K562 (cell line): Measurements from ENCODE around the gene PLD6. TPM values are rescaled to one million over a fixed set of nuclear protein-coding genes. Genes with fewer than 3 reads are reported as not detected.

Experiments used
- ARID4B ChIP-seq: sonication (generic); formaldehyde crosslinking; IDR thresholded peaks from 2 replicates; pipeline ENCODE4 v1.8.0; 2022; ENCODE audit warnings: mild to moderate bottlenecking, missing genetic modification reagents
- FOXJ2 ChIP-seq: fragments of 200-800 bp; sonication (Bioruptor generic); IDR thresholded peaks from 2 replicates; pipeline ENCODE4 v1.6.1; 2016; ENCODE audit warnings: missing genetic modification characterization, missing compliant biosample characterization
- ILK ChIP-seq: fragments of 450-650 bp; IDR thresholded peaks from 2 replicates; pipeline ENCODE4 v1.6.1; 2016; ENCODE audit warnings: missing genetic modification characterization, low read depth, mild to moderate bottlenecking, missing compliant biosample characterization, moderate library complexity, borderline replicate concordance
- RREB1 ChIP-seq: fragments of 250-450 bp; sonication (Bioruptor Pico); IDR thresholded peaks from 2 replicates; pipeline ENCODE4 v1.4.0; 2020
- ZNF239 ChIP-seq: fragments of 250-450 bp; sonication (Bioruptor Pico); IDR thresholded peaks from 2 replicates; pipeline ENCODE4 v1.4.0; 2020; ENCODE audit warnings: mild to moderate bottlenecking
- polyA plus RNA-seq, 8 experiments: library from polyadenylated mRNA; depleted of rRNA in 4 of 8; stranded (reverse) in 5 of 8; unstranded in 3 of 8; fragments of >200 nt; fragmentation: Nextera tagmentation in 2 of 8; fragmentation: Illumina TruSeq in 1 of 8; extraction: Ambion mirVana in 2 of 8; extraction: Trizol in 1 of 8; gene quantifications; 2 replicates each; pipeline versions ENCODE4 v1.2.1 to v1.2.3, GENCODE V29; 2011 to 2014; ENCODE audit warnings: inconsistent platforms in 1 of 8, missing spikeins in 1 of 8
- total RNA-seq, 7 experiments: library from RNA; depleted of rRNA in 6 of 7; stranded (reverse); fragments of >200 nt in 6 of 7; fragmentation: Illumina TruSeq in 2 of 7; extraction: Trizol in 2 of 7; gene quantifications; 2 replicates each; pipeline versions ENCODE4 v1.2.1 to v1.2.3, GENCODE V29; 2011 to 2021; ENCODE audit warnings: low replicate concordance in 1 of 7

The PLD6 gene
- total and polyA plus RNA-seq, 9 of the 15 experiments (the other 6 are each of a cell fraction or from before 2014, with no cell fraction given): 3.6 to 15.6 (median 10.0) TPM

DNA sequence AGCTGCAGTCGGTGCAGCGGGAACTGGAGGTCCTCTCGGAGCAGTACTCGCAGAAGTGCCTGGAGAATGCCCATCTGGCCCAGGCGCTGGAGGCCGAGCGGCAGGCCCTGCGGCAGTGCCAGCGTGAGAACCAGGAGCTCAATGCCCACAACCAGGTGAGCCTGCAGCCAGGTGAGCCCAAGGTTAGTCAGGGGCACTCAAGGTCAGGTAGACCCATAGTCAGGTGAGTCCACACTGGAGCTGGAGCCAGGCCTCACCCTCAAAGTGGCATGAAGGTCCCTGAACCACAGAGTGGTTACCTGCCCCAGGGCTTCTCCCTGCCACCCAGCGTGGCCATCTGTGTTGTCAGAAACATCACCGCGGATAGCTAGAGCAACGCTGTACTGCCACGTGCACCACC, 32.2 kb downstream of the PLD6 start (continued):
- TF ChIP-seq RREB1 (CRISPR knock-in tag): no peak
- no peak for TF ChIP-seq ZNF239 (CRISPR knock-in tag)
- no peak for TF ChIP-seq ARID4B (CRISPR knock-in tag)
- TF ChIP-seq FOXJ2: no peak
- TF ChIP-seq ILK (tag): no peak
- TF ChIP-seq, all 486 proteins: peak for 0
